Measurements from ENCODE around the gene ARID5B.

ARID5B gene

DNA sequence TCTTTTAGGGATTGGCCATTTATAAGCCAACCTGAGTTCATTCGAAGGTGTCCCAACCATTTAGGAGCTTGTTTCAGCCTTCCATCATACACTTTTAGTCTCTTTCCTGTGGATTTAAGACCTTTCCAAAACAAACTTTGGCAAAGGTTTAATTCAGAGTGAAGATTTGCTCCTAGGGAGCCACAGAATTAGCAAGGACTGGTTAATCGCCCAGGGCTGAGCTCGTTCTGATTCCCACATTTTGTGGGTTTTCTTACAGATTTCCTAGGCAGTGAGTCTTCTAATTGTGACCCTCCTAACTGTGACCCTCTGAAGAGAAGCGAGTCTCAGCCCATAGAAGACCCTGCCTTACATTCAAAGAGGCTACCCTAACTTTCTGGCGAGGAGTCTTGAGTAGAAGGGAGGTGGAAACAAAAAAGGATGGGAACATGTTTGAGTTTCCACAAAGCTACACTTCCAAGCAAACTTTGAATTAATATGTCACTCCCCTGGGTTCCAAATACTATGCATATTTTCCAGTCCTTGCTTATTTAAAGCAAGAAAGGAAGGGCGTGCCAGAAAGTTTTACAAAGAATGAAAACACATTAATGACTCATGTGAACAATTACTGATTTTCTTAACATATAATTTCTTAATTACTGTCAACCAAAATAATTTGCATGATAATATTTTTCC lies 118.3 kb downstream of the ARID5B start:
- Histone ChIP-seq H3K9me3 (replicated peaks; ENCODE audit: insufficient read depth, low read length) (no peaks in the 10 kb centered on the region), H2AFZ (ENCODE audit: low read length) (no peak overlapping the region), H3K79me2 (ENCODE audit: low read length) (peaks cover 97% of the 10 kb centered on the region), H3K4me1 (ENCODE audit: low read length) (peaks cover 5% of the 10 kb centered on the region; the same call in 1 of the 2 replicates), H3K27ac (ENCODE audit: low read length) (no peak overlapping the region), H3K9ac (ENCODE audit: low read length) (no peak overlapping the region), H3K27me3 (replicated peaks; ENCODE audit: insufficient read depth, low read length) (no peaks in the 10 kb centered on the region), H3K36me3 (replicated peaks; ENCODE audit: insufficient read depth, low read length) (no peaks in the 10 kb centered on the region; the same call in 1 of the 2 replicates), H3K9me2 (replicated peaks; ENCODE audit: insufficient read depth, low read length) (no peaks in the 10 kb centered on the region), H3K4me3 (ENCODE audit: low read length) (no peak overlapping the region), H3K4me2 (ENCODE audit: low read depth, low read length) (no peak overlapping the region), H4K20me1 (ENCODE audit: insufficient read depth, low read length) (no peaks in the 10 kb centered on the region), H3F3A (ENCODE audit: insufficient read depth, low read length) (no peaks in the 10 kb centered on the region)
- no peak for DNase-seq
- TF ChIP-seq EZH2phosphoT487 (IDR thresholded peaks at IDR 0.05; ENCODE audit: low read length), result no peak
- no peak for TF ChIP-seq EZH2 (optimal IDR thresholded peaks at IDR 0.05; ENCODE audit: low read depth, low read length)
- TF ChIP-seq, protein P1, sequence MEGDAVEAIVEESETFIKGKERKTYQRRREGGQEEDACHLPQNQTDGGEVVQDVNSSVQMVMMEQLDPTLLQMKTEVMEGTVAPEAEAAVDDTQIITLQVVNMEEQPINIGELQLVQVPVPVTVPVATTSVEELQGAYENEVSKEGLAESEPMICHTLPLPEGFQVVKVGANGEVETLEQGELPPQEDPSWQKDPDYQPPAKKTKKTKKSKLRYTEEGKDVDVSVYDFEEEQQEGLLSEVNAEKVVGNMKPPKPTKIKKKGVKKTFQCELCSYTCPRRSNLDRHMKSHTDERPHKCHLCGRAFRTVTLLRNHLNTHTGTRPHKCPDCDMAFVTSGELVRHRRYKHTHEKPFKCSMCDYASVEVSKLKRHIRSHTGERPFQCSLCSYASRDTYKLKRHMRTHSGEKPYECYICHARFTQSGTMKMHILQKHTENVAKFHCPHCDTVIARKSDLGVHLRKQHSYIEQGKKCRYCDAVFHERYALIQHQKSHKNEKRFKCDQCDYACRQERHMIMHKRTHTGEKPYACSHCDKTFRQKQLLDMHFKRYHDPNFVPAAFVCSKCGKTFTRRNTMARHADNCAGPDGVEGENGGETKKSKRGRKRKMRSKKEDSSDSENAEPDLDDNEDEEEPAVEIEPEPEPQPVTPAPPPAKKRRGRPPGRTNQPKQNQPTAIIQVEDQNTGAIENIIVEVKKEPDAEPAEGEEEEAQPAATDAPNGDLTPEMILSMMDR (IDR thresholded peaks at IDR 0.05; ENCODE audit: low read length), result no peak

DNA sequence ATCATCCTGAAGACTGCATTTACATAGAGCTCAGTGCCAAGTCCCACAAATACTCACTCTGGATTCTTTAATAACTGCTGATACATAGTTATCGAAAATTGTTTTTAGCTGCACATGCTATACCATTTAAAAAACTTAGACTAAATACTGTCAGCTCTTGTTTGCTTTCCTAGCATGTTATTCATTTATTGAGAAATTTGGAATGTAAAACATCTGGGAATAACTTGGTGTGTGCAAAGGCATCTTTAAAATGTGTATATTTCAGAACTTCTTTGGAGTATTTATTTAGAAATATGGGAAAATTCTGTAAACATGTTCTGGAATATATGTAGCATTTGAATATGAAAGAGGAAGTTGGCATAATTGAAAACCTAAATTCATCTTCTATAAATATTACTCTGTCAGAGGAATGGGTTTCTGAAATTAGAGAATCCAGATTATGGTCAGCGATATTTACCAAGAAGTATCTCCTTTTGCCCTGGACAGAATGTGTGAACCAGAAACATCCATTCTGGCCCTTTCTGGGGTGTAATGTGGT lies 119.7 kb downstream of the ARID5B start:
- no peak overlapping the region for H3K27ac ChIP-seq (ENCODE audit: low read length)
- H2AFZ ChIP-seq (ENCODE audit: low read length), result no peak overlapping the region
- H3K4me1 ChIP-seq (ENCODE audit: low read length), result peaks cover 5% of the 10 kb centered on the region; the same call in 1 of the 2 replicates
- no peak for DNase-seq
- H3K9me3 ChIP-seq (replicated peaks; ENCODE audit: insufficient read depth, low read length), result no peaks in the 10 kb centered on the region
- H3K79me2 ChIP-seq (ENCODE audit: low read length), result peaks cover 97% of the 10 kb centered on the region
- TF ChIP-seq EZH2phosphoT487 (IDR thresholded peaks at IDR 0.05; ENCODE audit: low read length) (no peak), EZH2 (optimal IDR thresholded peaks at IDR 0.05; ENCODE audit: low read depth, low read length) (no peak)
- TF ChIP-seq, protein P1 (IDR thresholded peaks at IDR 0.05; ENCODE audit: low read length), result no peak
- H3K36me3 ChIP-seq (replicated peaks; ENCODE audit: insufficient read depth, low read length), result no peaks in the 10 kb centered on the region; the same call in 1 of the 2 replicates
- no peaks in the 10 kb centered on the region for H3K27me3 ChIP-seq (replicated peaks; ENCODE audit: insufficient read depth, low read length)
- H3F3A ChIP-seq (ENCODE audit: insufficient read depth, low read length), result no peaks in the 10 kb centered on the region
- H3K9ac ChIP-seq (ENCODE audit: low read length), result no peak overlapping the region
- H4K20me1 ChIP-seq (ENCODE audit: insufficient read depth, low read length), result no peaks in the 10 kb centered on the region
- H3K9me2 ChIP-seq (replicated peaks; ENCODE audit: insufficient read depth, low read length), result no peaks in the 10 kb centered on the region
- H3K4me3 ChIP-seq (ENCODE audit: low read length), result no peak overlapping the region
- no peak overlapping the region for H3K4me2 ChIP-seq (ENCODE audit: low read depth, low read length)

DNA sequence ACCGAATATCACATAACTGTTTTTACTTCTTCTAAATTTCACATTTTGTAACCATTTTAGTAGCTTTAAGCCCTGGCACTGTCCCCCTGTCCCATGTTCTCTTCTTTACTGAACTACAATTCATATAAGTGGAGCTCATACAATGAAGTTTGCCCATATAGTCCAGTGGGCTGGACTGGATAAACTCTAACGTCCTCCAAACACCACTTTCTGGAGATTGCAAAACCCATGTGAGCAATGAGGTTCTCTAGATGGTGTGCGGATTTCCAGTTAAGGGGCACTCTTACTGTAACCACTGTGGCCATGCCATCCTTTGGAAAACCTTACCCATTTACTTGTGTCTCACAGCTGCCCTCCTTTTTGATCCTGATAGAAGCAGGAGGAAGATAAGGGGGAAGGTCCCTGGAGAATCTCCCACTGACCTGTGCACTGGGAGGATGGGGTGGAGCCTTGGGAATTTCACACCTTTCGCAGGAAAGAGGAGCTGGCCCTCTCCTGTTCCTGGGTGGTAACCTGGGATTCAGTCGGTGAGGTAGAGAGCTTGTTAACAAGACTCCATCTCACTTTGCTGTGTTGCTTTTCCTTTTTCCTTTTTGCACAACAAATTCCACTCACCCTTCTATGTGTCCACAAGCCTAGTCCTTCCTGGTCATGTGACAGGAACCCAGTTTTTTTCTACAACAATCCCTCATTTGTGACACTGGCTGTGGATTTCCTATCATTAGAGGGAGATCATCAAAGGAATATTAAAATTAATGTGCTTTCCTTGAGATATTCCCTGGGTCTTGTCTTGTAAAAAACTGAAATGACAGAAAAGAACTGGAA lies 120.7 kb downstream of the ARID5B start:
- no peak overlapping the region for H3K4me2 ChIP-seq (ENCODE audit: low read depth, low read length)
- no peaks in the 10 kb centered on the region for H3K27me3 ChIP-seq (replicated peaks; ENCODE audit: insufficient read depth, low read length)
- H3K9ac ChIP-seq (ENCODE audit: low read length), result no peak overlapping the region
- H3K9me3 ChIP-seq (replicated peaks; ENCODE audit: insufficient read depth, low read length), result no peaks in the 10 kb centered on the region
- H3K9me2 ChIP-seq (replicated peaks; ENCODE audit: insufficient read depth, low read length), result no peaks in the 10 kb centered on the region
- no peaks in the 10 kb centered on the region for H3F3A ChIP-seq (ENCODE audit: insufficient read depth, low read length)
- H3K4me1 ChIP-seq (ENCODE audit: low read length), result peaks cover 5% of the 10 kb centered on the region; the same call in 1 of the 2 replicates
- H3K79me2 ChIP-seq (ENCODE audit: low read length), result peaks cover 95% of the 10 kb centered on the region
- no peaks in the 10 kb centered on the region; the same call in 1 of the 2 replicates for H3K36me3 ChIP-seq (replicated peaks; ENCODE audit: insufficient read depth, low read length)
- H4K20me1 ChIP-seq (ENCODE audit: insufficient read depth, low read length), result no peaks in the 10 kb centered on the region
- no peak overlapping the region for H3K4me3 ChIP-seq (ENCODE audit: low read length)
- TF ChIP-seq EZH2 (optimal IDR thresholded peaks at IDR 0.05; ENCODE audit: low read depth, low read length), result no peak
- no peak for TF ChIP-seq EZH2phosphoT487 (IDR thresholded peaks at IDR 0.05; ENCODE audit: low read length)
- TF ChIP-seq, protein P1 (IDR thresholded peaks at IDR 0.05; ENCODE audit: low read length), result no peak
- no peak overlapping the region for H2AFZ ChIP-seq (ENCODE audit: low read length)
- no peak overlapping the region for H3K27ac ChIP-seq (ENCODE audit: low read length)
- no peak for DNase-seq
